ENCODE measurements around the gene NLRP6.
"Not testable (repeated sequence)": the region's sequence is repeated elsewhere in the genome, so short reads cannot be mapped to it uniquely, and the experiment has no call there.

NLRP6 gene

GRCh38 chr11:278001-278951, at the start of gene NLRP6:
Gene NLRP6, plus strand, starts transcription at chr11:278407. Its CDS starts 163 bp downstream, at chr11:278570.
- no peak for DNase-seq

GRCh38 chr11:230431-230830, 47.8 kb upstream of the NLRP6 start:
- DNase-seq = no peak

GRCh38 chr11:232783-233565, 45.2 kb upstream of the NLRP6 start:
- no peak for DNase-seq

- no peak for DNase-seq
These were observed 43.0 kb upstream of the NLRP6 start for GRCh38 chr11:235180-235579.

GRCh38 chr11:235609-235996, 42.6 kb upstream of the NLRP6 start:
- peak in 1 of 2 donors; percentile 59 for DNase-seq

- DNase-seq = peak; percentile 56 to 64
These were observed 42.0 kb upstream of the NLRP6 start, which contains the start of gene SIRT3 for GRCh38 chr11:235997-236773. Gene SIRT3, minus strand, starts transcription at chr11:236342. Its CDS starts 14 bp downstream, at chr11:236328.

- DNase-seq = peak; percentile 88 to 89
These were observed 41.1 kb upstream of the NLRP6 start, which contains the start of gene PSMD13 for GRCh38 chr11:236774-237767. Gene PSMD13, plus strand, starts transcription at chr11:236976. Its CDS starts 74 bp downstream, at chr11:237050.

GRCh38 chr11:238346-238745, 39.9 kb upstream of the NLRP6 start:
- DNase-seq = not testable (repeated sequence)

GRCh38 chr11:240315-240714, 37.9 kb upstream of the NLRP6 start:
- DNase-seq = no peak

- no peak for DNase-seq
These were observed 36.6 kb upstream of the NLRP6 start for GRCh38 chr11:241634-242033.

GRCh38 chr11:244376-244775, 33.8 kb upstream of the NLRP6 start:
- no peak for DNase-seq

GRCh38 chr11:249062-249461, 29.1 kb upstream of the NLRP6 start:
- DNase-seq = no peak

- DNase-seq = no peak
These were observed 27.9 kb upstream of the NLRP6 start for GRCh38 chr11:250274-250673.

GRCh38 chr11:250740-251299, 27.4 kb upstream of the NLRP6 start:
- peak; percentile 71 to 72 for DNase-seq

- no peak for DNase-seq
These were observed 26.7 kb upstream of the NLRP6 start for GRCh38 chr11:251550-251949.

GRCh38 chr11:252666-253065, 25.5 kb upstream of the NLRP6 start:
- DNase-seq = no peak

GRCh38 chr11:253160-253885, 24.9 kb upstream of the NLRP6 start:
- no peak for DNase-seq

GRCh38 chr11:253886-254270, 24.3 kb upstream of the NLRP6 start:
- no peak for DNase-seq

GRCh38 chr11:255176-255575, 23.0 kb upstream of the NLRP6 start:
- no peak for DNase-seq

GRCh38 chr11:255816-256215, 22.4 kb upstream of the NLRP6 start:
- DNase-seq = no peak

All from stimulated activated CD4-positive, alpha-beta T cell treated with anti-CD3 and anti-CD28 coated beads, Interleukin-2, amount 100 ng/mL, for 48 hours (primary cell).